Cardiac muscle cell (in vitro differentiated cells and primary cell): ENCODE data around the gene PPM1J. TPM values are rescaled to one million over a fixed set of nuclear protein-coding genes. Genes with fewer than 3 reads are reported as not detected.
"Not testable (repeated sequence)": the region's sequence is repeated elsewhere in the genome, so short reads cannot be mapped to it uniquely, and the experiment has no call there.

Experiments
- DNase-seq, 2 donors: peaks; one replicate each; pipeline versions ENCODE4 v3.0.0 to v3.0.0-alpha.2; 2010 to 2017; ENCODE audit warnings: low read depth in 1 of 2, low spot score in 1 of 2
- H3K27ac ChIP-seq: fragments of 200-600 bp; sonication (generic); 2 replicates; pipeline ENCODE4 v1.5.1; 2016
- H3K27me3 ChIP-seq: fragments of 200-600 bp; sonication (generic); 2 replicates; pipeline ENCODE4 v1.6.0; 2016; ENCODE audit warnings: control low read depth
- H3K36me3 ChIP-seq: fragments of 200-600 bp; sonication (generic); 2 replicates; pipeline ENCODE4 v1.5.1; 2016; ENCODE audit warnings: control low read depth
- H3K4me1 ChIP-seq: fragments of 200-600 bp; sonication (generic); 2 replicates; pipeline ENCODE4 v1.8.1; 2017; ENCODE audit warnings: low read depth, mild to moderate bottlenecking, mixed run types
- H3K4me3 ChIP-seq: fragments of 200-600 bp; sonication (generic); 2 replicates; pipeline ENCODE4 v1.5.1; 2016; ENCODE audit warnings: mild to moderate bottlenecking
- H3K9me3 ChIP-seq: fragments of 200-600 bp; sonication (generic); 2 replicates; pipeline ENCODE4 v1.5.1; 2017; ENCODE audit warnings: low read depth, mild to moderate bottlenecking, control low read depth
- CTCF ChIP-seq: IDR thresholded peaks from 2 replicates; pipeline ENCODE4 v1.5.1; 2012; ENCODE audit warnings: low read depth, mild to moderate bottlenecking, low read length
- polyA plus RNA-seq: library from polyadenylated mRNA; unstranded; fragments of >200 nt; fragmentation: Nextera tagmentation; extraction: Ambion mirVana; gene quantifications from 2 replicates; pipeline ENCODE4 v1.2.1, GENCODE V29; 2016
- total RNA-seq: library from RNA; depleted of rRNA; stranded (reverse); fragments of >200 nt; gene quantifications from 2 replicates; pipeline ENCODE4 v1.2.3, GENCODE V29; 2016

Gene PPM1J
- total and polyA plus RNA-seq, 2 experiments from 2014 or later: 20.1 to 21.9 TPM

GRCh38 chr1:112731451-112731850 lies 16.3 kb upstream of the PPM1J start:
- no peak for DNase-seq
- Histone ChIP-seq H3K27me3 (no peaks in the 10 kb centered on the region), H3K27ac (no peak overlapping the region), H3K4me3 (no peak overlapping the region), H3K9me3 (no peaks in the 10 kb centered on the region), H3K36me3 (no peaks in the 10 kb centered on the region), H3K4me1 (peaks cover 3% of the 10 kb centered on the region)
- TF ChIP-seq CTCF: no peak

DNA sequence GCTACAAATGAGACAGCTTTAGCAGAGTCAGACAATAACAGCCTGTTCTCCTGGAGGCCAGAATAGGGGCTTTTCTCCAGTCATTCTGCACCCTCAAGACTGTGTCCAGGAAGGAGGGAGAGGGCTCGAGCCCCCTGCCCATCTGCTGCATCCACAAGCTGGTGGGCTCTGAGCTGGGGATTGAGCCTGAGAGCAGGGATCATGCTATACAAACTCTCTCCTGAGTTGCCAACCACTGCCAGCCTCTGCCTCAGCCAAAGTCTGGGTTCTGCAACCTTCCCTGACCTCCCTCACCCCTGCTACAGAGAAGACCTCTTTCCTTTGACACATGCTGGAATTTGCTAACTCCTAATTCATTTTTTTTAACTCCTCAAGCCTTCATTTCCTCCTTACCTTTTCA lies 14.8 kb upstream of the PPM1J start:
- no peak overlapping the region for H3K4me3 ChIP-seq
- H3K27me3 ChIP-seq: no peaks in the 10 kb centered on the region
- peaks cover 3% of the 10 kb centered on the region for H3K4me1 ChIP-seq
- no peak for DNase-seq
- H3K36me3 ChIP-seq: no peaks in the 10 kb centered on the region
- no peak for TF ChIP-seq CTCF
- H3K27ac ChIP-seq: no peak overlapping the region
- no peaks in the 10 kb centered on the region for H3K9me3 ChIP-seq

DNA sequence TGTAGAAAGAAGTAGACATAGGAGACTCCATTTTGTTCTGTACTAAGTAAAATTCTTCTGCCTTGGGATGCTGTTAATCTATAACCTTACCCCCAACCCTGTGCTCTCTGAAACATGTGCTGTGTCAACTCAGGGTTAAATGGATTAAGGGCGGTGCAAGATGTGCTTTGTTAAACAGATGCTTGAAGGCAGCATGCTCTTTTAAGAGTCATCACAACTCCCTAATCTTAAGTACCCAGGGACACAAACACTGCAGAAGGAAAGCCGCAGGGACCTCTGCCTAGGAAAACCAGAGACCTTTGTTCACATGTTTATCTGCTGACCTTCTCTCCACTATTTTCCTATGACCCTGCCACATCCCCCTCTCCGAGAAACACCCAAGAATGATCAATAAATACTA lies 13.9 kb upstream of the PPM1J start:
- DNase-seq, H3K4me1 ChIP-seq, H3K4me3 ChIP-seq, H3K27ac ChIP-seq, H3K36me3 ChIP-seq, H3K27me3 ChIP-seq, H3K9me3 ChIP-seq: not testable (repeated sequence)

DNA sequence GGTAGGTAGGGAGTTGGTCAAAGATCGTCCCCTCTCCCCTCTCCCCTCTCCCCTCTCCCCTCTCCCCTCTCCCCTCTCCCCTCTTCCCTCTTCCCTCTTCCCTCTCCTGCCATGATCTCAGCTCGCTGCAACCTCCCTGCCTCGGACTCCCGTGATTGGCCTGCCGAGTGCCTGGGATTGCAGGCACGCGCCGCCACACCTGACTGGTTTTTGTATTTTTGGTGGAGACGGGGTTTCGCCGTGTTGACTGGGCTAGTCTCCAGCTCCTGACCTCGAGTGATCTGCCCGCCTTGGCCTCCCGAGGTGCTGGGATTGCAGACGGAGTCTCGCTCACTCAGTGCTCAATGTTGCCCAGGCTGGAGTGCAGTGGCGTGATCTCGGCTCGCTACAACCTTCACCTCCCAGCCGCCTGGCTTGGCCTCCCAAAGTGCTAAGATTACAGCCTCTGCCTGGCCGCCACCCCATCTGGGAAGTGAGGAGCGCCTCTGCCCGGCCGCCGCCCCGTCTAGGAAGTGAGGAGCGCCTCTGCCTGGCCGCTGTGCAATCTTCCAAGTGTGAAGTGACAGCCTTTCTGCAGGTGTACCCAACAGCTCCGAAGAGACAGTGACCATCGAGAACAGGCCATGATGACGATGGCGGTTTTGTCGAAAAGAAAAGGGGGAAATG lies 13.3 kb upstream of the PPM1J start:
- DNase-seq, H3K9me3 ChIP-seq, H3K27ac ChIP-seq, H3K4me1 ChIP-seq, H3K27me3 ChIP-seq, H3K4me3 ChIP-seq, H3K36me3 ChIP-seq: not testable (repeated sequence)

DNA sequence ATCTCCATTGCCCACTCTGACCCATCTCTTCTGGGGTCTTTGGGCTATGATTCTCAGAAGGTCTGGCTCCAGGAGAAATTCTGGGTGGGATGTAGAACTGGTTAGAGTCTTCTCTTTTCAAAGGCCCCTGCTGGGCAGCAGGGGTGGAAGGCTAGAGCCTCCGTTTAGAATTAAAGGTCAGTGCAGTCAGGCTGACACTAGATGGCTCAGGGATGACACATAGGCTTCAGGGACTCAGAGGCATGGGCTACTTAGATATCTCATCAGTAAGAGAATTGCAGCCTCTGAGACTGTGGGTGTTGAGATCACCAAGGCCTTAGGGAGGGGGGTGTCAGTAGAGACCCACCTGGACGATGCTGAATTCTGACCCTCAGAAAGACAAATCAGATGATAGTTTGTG lies 12.6 kb upstream of the PPM1J start:
- H3K27ac ChIP-seq: no peak overlapping the region
- no peaks in the 10 kb centered on the region for H3K36me3 ChIP-seq
- peaks cover 3% of the 10 kb centered on the region for H3K4me1 ChIP-seq
- H3K9me3 ChIP-seq: no peaks in the 10 kb centered on the region
- TF ChIP-seq CTCF: no peak
- no peaks in the 10 kb centered on the region for H3K27me3 ChIP-seq
- no peak overlapping the region for H3K4me3 ChIP-seq
- no peak for DNase-seq

DNA sequence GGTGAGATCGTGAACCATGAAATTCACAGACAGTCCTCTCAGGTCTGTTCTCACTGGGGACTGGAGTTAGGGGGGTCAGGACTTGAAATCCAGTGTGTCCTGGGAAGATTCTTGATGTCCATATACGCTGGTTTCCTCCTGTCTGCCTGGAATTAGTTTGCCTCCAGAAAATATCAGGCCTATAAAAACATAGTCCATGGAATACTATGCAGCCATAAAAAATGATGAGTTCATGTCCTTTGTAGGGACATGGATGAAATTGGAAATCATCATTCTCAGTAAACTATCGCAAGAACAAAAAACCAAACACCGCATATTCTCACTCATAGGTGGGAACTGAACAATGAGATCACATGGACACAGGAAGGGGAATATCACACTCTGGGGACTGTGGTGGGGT lies 9.1 kb upstream of the PPM1J start:
- not testable (repeated sequence) for DNase-seq, H3K4me3 ChIP-seq, H3K9me3 ChIP-seq, H3K4me1 ChIP-seq, H3K27me3 ChIP-seq, H3K36me3 ChIP-seq, H3K27ac ChIP-seq

DNA sequence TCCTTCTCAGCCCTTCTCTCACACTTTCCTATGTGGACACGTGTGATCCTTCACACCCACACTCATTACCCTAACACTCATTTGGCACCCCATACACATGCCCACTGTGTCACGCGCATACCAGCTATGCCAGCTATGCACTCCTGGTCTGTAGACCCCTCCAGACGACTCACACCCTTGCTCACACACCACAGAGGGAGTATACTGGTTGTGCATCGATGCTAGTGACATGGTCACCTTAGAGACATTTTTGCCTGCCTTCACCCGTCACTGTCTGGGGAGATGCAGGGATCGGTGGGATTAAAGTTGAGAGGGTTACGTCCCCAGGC lies 8.3 kb upstream of the PPM1J start:
- H3K4me3 ChIP-seq: no peak overlapping the region

More for the DNA sequence above, 8.3 kb upstream of the PPM1J start:
- no peak for TF ChIP-seq CTCF
- H3K27ac ChIP-seq: no peak overlapping the region
- DNase-seq: no peak
- H3K4me1 ChIP-seq: peaks cover 4% of the 10 kb centered on the region
- no peaks in the 10 kb centered on the region for H3K9me3 ChIP-seq
- H3K36me3 ChIP-seq: no peaks in the 10 kb centered on the region
- peaks cover 11% of the 10 kb centered on the region for H3K27me3 ChIP-seq
